Left ventricle myocardium superior (tissue), 1 donor: Measurements from ENCODE around the gene NRL. TPM values are rescaled to one million over a fixed set of nuclear protein-coding genes. Genes with fewer than 3 reads are reported as not detected.

Source experiments
- ATAC-seq: fragments of 200-7000 bp; cut with Tn5 transposase; one replicate; pipeline ENCODE4 v1.9.1; 2020; ENCODE audit warnings: mild to moderate bottlenecking, moderate library complexity
- DNase-seq: peaks from one replicate; pipeline ENCODE4 v3.0.0-alpha.2; 2020
- intact Hi-C: fragments of 100-400 bp; cut with micrococcal nuclease; formaldehyde crosslinking; loops from one replicate; pipeline ENCODE4 v1.11.0; 2022
- total RNA-seq: library from RNA; stranded (reverse); fragmentation: NEBNext Ultra II Directional; extraction: Animal tissue kit (Norgen Biotek cat#: 25700); gene quantifications from one replicate; pipeline ENCODE4 v1.2.1, GENCODE V29; 2021
- donor health status: DM: no; HTN: yes; CAD: no; lungs with severe emphysema.

The NRL gene
- total RNA-seq, 1 donor from 2014 or later, result 0.77 TPM

DNA sequence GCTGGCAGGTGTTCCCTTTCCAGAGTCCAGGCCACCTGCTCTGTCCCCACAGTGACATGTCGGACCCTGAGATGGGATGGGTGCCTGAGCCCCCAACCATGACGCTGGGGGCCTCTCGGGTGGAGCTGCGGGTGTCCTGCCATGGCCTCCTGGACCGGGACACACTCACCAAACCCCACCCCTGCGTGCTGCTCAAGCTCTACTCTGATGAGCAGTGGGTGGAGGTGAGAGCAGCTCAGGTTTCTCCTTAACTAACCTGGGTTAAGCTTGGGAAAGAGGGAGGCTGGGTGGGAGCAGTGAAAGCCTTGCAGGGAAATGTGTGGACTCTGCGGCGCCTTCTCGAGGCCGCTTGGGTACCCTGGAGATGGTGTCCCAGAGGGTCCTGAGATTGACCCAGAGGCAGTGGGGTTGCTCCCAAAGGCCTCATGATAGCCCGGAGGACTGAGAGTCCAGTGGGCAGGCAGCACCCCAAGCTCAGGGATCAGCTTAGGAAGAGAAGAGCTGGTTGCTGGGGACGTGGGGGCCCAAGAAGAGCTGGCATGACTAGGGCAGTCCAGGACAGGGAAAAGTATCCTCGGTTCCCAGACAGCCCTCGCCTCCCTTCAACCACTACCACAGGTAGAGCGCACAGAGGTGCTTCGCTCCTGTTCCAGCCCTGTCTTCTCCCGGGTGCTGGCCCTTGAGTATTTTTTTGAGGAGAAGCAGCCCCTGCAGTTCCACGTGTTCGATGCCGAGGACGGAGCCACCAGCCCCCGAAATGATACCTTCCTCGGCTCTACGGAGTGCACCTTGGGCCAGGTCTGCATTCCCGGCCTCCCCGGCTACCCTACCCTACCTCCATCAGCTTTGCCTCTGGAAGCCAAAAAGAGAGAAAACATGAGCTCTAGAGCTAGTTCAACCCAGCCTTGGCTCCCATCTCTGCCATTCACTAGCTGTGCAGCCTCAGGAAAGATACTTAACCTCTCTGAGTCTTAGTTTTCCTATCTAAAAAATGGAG lies 41.6 kb downstream of the NRL start:
- ATAC-seq (no peak), DNase-seq (no peak)
- intact Hi-C loops, result no loop called here

DNA sequence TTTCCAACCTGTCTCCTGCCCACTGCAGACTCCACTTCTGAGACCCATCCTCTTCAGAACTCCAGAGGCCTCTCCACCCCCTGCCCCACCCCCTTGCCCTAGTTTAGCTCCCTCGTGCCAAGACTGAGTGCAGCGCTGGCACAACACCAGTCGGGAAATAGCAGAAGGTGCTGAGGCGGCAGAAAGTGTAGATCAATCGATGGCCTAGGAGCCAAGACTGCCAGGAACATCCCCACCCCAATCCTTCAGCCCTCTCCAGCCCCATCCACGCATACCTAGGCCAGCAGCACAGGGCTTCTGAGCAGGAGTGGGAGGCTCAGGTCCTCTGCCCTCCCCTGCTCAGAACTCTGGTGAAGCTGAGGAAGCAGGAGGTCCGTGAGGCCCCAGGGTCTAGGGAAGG lies 42.3 kb downstream of the NRL start:
- ATAC-seq, result no peak
- intact Hi-C loops, result no loop called here
- DNase-seq, result no peak

DNA sequence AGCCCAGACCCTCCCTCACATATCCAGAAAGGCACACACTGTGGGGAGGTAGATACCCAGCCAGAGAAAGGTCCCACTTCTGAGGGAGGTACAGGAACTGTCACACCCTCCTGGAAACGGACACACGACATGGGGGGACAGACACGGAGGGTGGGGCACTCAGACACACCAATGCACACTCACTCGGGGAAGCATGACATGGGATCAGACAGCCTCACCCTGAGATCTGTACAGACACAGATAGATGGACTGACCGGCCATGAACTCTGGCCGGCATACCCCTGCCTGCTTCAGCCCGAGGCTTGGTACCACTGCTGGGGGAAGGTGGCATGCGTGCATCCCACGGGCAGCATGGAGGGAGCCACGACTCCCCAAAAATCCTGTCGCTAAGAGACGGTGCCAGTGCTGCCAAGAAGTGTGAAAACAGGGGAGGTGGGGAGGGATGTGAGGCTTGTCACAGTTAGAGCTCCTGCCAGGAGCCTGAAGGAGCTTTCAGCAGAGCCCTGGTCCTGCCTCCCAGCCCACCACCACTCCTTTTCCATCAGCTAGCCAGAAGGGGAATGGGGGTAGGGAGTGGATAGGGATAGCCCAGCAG lies 42.8 kb downstream of the NRL start:
- ATAC-seq, result no peak

DNA sequence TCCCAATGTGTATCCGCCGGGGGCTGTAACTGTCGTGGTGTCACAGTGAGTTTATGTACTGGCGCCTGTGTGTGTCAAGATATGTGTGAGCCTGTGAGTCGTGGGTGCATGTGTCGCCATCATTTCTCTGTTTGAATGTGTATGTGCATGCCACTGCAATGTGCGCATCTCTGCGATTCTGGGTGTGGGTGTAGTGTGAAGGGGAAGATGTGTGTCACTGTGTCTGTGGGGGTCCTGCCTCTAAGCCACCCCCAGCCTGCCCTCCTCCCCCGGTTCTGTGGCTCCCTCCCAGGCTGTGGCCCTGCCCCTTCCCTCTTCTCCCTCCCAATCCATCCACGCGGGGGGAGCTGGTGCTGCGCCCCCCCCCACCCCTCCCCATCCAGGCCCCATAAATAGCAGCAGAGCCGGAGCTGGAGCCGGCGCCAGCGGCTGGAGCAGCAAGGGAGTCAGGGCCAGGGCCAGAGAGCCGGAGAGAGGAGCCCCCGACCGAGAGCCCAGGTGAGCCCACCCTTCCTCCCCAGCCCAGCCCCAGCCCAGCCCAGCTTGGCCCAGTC lies 43.5 kb downstream of the NRL start, which contains the start of gene CPNE6:
Gene CPNE6, plus strand, starts transcription at position 419 of the 554 bp plus-strand sequence. CDS start 1,375 bp downstream, outside the sequence.
- ATAC-seq, result no peak
- DNase-seq, result no peak
- intact Hi-C loops, result no loop called here

More for the DNA sequence above, 42.8 kb downstream of the NRL start:
- no peak for DNase-seq
- intact Hi-C loops, result no loop called here

DNA sequence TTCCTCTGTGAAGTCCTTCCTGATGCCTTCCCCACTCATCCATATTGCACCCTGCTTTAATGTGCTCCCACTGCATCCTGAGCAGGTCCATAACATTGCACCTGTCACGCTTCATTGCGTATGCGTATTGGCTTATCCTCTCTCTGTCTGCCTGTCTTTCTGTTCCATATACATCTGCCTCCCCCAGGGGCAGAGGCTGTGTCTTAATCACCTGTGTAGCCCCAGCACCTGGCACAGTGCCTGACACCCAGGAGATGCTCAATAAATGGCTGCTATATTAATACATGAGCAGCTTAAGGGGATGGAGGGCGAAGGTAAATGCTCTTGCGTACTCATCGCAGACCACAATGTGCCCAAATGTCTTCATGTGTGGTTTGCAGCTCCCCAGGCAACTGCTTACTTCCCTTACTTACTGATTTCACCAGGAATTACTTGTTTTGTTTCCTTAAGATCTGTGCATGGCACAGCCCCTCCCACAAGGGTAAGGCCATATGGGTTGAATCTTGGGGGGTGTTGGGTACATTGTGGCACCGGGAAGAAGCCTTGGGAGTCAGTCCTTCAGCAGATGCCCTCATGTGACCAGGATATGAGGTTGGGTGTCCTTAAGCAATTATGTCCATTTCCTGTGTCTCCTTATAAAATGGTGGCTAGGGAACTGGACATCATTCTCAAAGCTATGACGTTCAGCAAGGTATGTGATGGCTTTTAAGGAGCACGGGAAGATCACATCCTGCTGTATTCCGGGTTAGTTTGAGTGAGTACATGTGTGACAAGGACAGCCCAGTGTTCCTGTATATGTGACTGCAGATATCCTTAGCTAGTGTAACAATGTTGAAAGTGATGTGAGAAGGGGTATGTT lies 44.2 kb downstream of the NRL start:
- no peak for DNase-seq
- ATAC-seq, result no peak
- intact Hi-C loops, result no loop called here

DNA sequence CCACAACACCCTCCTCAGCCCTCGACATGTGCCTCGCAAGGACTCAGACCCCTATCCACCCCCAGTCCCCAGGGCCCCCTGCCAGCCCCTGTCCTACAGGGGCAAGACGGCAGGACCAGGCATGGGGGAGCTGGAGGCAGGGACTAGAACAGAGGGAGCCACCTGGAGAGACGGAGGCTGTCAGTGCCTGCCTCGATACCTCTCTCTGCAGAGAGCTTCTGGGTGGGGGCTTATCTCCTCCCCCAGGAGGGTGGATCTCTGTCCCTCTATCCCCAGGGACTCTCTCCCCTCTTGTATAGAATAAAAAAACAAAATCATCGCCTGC lies 45.4 kb downstream of the NRL start:
- no peak for ATAC-seq
- intact Hi-C loops, result no loop called here
- no peak for DNase-seq

DNA sequence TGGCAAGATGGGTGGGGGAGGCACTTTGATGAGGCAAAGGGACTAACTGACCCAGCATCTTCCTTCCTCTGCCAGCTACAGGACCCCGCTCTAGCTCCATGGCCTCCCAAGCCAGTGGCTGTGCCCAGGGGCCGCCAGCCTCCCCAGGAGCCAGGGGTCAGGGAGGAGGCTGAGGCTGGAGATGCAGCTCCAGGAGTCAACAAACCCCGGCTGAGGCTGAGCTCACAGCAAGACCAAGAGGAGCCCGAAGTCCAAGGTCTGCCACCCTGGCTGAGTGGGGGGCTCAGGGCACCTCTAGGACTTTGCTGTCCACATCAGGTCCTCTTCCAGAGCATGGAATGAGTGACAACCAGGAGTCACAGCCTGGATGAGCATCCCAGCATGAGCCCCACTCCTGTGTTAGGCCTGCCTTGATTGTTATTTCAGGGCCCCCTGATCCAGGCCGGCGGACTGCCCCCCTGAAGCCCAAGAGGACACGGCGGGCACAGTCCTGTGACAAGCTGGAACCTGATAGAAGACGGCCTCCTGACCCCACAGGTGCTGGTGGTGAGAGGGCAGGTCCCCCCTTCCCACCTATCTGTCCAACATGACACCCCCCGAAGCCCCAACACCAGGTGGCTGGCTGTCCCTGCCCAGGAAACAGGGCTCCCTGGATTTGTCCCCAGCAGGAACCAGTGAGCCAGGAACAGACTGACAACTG lies 45.9 kb downstream of the NRL start:
- intact Hi-C loops, result no loop called here
- no peak for ATAC-seq

DNA sequence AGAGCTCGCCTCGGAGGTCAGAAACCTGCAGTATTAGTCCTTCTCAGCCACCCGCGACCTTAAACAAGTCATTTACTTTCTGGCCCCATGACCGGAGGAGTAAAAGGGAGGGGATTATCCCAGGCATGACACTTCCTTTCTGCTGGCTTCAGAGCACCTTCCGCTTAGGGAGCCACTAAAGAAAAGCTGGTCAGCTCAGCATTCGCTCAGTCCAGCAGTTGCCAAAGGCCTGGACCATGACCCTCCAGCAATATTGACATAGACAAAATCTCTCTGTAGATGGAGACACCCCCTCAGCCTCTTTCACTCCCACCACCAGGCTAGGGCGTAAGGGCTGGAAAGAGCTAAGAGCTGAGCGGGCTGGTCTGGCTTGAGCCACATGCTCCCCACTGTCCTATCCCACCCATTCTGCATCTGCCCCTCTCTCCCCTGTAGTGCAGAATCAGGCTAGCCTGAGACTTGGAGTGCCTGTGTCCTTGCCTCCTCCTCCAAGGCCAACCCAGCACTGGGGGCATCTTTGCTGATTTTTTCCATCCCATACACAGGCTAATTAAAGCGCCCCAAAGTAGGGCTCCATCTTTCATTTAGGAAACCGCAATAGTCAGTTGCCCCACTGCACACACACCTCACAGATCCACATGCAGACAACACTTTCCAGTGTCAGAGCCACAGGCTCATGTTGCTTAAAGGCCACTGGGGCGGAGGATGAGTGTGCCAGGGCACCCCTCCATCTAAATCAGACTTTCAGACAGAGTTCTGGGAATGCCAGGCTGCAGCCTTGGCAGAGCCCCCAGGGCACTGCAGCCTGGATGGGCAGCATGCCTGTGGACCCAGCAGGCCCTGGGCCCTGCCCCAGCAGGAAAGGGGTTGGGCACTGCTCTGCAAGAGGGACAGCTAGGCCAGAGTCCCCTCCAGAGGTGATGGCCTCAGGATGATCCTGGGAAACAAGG lies 47.3 kb downstream of the NRL start:
- DNase-seq (no peak), ATAC-seq (no peak)
- intact Hi-C loops, result no loop called here

More for the DNA sequence above, 45.9 kb downstream of the NRL start:
- no peak for DNase-seq

DNA sequence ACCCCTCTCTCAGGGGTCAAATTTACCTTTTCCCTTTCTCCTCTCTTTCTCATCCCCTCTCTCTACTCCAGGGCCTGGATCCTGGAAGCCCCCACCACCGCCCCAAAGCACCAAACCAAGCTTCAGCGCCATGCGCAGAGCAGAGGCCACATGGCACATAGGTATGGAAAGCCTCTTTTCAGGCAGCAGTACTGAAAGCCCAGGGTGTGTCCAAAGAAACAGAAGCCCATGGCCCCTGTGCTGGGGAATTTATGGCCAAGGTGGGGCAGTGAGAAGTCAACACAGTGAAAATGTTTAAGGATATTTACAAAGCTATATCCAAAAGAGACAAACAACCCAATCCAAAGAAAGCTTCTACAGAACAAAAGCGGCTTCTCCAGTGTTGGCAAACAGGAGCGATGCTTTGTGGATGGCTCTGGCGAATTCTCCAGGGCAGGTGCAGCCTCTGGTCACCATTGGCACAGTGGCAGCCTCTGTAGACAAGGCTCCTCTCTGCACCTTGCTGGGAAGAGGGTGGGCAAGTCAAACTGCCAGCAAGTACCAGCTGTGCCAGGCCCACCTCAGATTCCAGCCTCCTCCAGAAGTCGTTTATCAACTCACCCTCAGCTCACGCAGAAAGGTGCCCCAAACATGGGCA lies 48.1 kb downstream of the NRL start:
- intact Hi-C loops, result no loop called here
- ATAC-seq (no peak), DNase-seq (no peak)

DNA sequence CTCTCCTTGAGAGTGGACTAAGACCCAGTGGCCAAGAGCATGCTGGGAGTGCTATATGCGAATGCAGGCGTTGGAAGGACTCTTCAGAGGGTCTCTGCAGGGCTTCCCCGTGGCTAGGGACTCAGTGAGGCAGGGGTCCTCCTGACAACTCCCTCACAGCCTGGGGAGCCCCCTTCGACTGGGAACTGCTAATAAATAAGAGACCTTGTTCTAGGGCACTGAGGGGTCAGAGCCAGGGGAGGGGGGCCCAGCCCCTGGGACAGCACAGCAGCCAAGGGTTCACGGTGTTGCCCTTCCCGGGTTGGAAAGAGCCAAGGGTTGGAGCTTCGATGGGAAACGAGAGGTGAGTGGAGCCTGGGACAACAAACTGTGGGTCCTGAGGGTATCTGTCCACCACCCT lies 49.3 kb downstream of the NRL start:
- DNase-seq (no peak), ATAC-seq (no peak)
- intact Hi-C loops, result no loop called here

DNA sequence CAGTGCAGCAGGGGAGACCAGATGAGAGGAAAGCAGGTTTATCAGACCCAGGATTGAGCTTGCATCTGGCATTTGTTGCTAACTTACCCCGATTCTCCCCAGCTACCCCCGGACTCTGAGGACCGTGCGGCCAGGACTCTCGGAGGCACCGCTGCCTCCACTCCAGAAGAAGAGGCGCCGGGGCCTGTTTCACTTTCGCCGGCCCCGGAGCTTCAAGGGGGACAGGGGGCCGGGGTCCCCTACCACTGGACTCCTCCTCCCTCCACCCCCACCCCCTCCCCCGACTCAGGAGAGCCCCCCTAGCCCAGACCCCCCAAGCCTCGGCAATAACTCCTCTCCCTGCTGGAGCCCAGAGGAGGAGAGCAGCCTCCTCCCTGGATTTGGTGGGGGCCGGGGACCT lies 49.9 kb downstream of the NRL start:
- no peak for DNase-seq
- intact Hi-C loops, result no loop called here
- no peak for ATAC-seq

DNA sequence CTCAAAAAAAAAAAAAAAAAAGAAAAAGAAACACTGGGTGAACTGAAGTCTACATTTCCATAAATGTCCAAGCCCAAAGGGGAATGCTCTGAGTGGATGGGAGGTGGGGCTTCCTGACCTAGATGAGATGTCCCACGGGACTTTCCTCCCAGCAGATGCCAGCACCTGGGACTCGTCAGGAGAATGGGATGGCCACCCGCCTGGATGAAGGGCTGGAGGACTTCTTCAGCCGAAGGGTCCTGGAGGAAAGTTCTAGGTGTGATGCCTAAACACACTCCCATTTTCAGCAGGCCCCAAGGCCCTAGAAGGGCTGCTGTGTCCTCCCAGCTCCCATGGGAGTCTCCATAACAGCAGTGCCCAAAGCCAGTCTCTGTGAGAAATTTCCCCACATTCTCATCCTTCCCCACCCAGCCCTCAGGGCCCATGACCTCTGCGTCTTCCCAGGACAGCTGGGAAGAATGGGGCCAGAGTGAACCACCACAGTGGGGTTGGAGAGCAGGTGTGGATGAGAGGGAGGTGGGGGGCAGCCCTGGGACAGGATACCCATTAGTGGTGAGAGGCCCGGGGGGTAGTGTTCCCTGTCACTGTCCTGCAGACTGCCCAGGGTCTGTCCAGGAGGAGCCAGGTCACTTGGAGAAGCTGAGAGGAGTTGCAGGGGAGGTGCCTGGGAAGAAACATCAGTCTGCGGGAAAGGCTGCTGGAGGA lies 50.5 kb downstream of the NRL start:
- intact Hi-C loops, result no loop called here
- no peak for DNase-seq
- ATAC-seq, result no peak

DNA sequence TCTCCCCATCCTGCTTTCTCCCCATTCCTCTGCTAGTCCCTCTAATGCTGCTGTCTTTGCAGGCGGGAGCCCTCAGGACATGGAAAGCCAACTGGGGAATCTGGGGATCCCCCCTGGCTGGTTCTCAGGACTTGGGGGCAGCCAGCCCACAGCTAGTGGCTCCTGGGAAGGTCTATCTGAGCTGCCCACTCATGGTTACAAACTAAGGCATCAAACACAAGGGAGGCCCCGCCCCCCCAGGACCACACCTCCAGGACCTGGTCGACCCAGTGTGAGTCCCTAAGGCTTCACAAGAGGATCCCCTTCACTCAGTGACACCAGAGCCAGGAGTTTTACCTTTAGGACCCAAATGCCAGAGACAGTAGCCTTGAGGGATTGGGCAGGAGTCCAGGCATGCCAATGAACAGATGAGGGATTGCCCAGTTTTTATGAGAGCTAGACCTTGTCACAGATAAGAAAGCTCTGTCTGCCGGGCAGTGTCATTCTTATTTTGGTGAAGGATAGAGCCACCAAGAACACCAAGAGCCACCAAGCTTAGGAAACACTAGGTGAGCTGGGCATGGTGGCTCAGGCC lies 51.4 kb downstream of the NRL start:
- intact Hi-C loops, result no loop called here
- DNase-seq (no peak), ATAC-seq (no peak)

DNA sequence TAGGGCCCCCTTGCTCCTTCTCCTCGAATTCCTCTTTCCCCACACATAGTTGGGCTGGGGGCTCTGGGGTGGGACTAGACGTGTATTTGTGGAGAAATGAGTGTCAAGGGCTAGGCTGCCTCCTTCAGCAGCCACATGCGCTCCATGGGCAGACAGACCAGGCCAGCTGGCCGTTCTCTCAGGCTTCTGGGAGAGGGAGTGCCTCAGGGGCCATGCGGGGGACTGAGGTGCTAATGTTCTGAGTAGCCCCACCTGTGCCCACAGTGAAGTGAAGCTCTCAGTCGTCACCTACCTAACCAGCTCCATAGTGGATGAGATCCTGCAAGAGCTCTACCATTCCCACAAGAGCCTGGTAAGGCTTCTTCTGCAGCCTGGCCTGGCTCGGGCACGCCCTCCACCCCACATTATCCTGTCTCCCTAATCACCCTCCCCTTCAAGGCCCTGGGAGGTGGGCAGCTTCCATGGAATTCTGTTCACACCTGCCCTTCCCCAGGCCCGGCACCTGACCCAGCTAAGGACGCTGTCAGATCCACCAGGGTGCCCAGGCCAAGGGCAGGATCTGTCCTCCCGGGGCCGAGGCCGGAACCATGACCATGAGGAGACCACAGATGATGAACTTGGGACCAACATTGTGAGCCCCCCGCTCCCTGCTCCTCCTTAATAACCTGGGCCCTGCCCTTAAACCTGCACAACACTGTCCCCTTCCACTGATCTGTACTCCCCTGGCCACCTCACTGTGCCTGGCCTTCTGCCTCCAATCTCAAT lies 52.4 kb downstream of the NRL start:
- intact Hi-C loops, result no loop called here
- DNase-seq (no peak), ATAC-seq (no peak)

DNA sequence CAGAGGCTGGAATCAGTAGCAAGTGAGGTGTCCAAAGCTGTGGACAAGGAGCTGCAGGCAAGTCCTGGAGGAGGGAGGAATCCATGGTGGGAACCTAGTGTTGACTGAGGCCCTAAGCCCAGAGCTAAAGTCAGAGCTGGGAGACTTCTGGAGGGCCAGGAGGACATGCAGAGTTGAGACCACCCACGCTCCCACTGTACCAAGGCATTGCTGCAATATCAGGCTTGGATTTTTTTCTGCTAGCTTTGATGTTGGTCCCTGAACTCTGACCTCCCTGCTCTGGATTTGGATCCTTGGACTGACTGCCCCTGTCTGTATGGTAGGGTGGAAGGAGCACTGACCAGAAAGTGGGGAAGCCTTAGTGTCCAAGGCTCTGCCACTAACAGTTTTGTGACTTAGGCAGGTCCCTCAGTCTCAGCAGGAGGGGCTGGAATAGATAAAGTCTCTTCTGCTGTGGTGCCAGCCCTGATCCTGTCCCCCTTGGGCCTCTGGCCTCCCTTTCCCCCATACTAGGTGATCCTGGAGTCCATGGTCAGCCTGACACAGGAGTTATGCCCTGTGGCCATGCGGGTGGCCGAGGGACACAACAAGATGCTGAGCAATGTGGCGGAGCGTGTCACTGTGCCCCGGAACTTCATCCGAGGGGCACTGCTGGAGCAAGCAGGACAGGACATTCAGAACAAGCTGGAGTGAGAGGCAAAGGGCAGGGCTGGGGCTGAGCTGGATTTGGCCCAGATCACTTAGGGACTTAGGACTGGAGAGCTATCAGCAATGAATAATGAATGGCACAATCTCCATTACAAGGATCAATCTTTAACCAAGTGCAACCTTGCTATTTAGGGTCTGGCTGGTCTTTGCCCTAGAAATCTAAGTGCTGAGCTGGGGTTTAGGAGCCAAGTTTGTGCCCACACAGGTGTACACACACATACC lies 53.5 kb downstream of the NRL start:
- DNase-seq (no peak), ATAC-seq (no peak)
- intact Hi-C loops, result no loop called here
